ENCODE results near the gene PRPF8. TPM values are rescaled to one million over a fixed set of nuclear protein-coding genes. Genes with fewer than 3 reads are reported as not detected.
"Not testable (repeated sequence)": the region's sequence is repeated elsewhere in the genome, so short reads cannot be mapped to it uniquely, and the experiment has no call there.

PRPF8 gene
- total RNA-seq, 4 donors from 2014 or later: 123 to 413 (median 243) TPM

- H3K36me3 ChIP-seq: no peaks in the 10 kb centered on the region
- no peak overlapping the region for H3K27ac ChIP-seq
- intact Hi-C loops (cut with DNase I; ENCODE audit: low total_unique reads): no loop called here
- H3K9me3 ChIP-seq: no peaks in the 10 kb centered on the region
- no peak for TF ChIP-seq POLR2A (IDR thresholded peaks at IDR 0.05)
- TF ChIP-seq, protein P1, sequence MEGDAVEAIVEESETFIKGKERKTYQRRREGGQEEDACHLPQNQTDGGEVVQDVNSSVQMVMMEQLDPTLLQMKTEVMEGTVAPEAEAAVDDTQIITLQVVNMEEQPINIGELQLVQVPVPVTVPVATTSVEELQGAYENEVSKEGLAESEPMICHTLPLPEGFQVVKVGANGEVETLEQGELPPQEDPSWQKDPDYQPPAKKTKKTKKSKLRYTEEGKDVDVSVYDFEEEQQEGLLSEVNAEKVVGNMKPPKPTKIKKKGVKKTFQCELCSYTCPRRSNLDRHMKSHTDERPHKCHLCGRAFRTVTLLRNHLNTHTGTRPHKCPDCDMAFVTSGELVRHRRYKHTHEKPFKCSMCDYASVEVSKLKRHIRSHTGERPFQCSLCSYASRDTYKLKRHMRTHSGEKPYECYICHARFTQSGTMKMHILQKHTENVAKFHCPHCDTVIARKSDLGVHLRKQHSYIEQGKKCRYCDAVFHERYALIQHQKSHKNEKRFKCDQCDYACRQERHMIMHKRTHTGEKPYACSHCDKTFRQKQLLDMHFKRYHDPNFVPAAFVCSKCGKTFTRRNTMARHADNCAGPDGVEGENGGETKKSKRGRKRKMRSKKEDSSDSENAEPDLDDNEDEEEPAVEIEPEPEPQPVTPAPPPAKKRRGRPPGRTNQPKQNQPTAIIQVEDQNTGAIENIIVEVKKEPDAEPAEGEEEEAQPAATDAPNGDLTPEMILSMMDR (IDR thresholded peaks at IDR 0.05): no peak
- no peak overlapping the region for H3K4me3 ChIP-seq
- no peaks in the 10 kb centered on the region for H3K27me3 ChIP-seq
- DNase-seq: no peak
- no peaks in the 10 kb centered on the region for H3K4me1 ChIP-seq
Measured at GRCh38 chr17:1658100-1658499, 26.6 kb downstream of the PRPF8 start.

- Histone ChIP-seq H3K9me3 (no peaks in the 10 kb centered on the region), H3K27ac (no peak overlapping the region), H3K4me1 (peaks cover 0 to 3% of the 10 kb centered on the region in 2 donors), H3K36me3 (no peaks in the 10 kb centered on the region), H3K4me3 (no peak overlapping the region), H3K27me3 (no peaks in the 10 kb centered on the region)
- DNase-seq: no peak
- TF ChIP-seq, protein P1 (IDR thresholded peaks at IDR 0.05): no peak
- no peak for TF ChIP-seq POLR2A (IDR thresholded peaks at IDR 0.05)
- intact Hi-C loops (cut with DNase I; ENCODE audit: low total_unique reads): no loop called here
Measured at GRCh38 chr17:1653735-1654134, 30.9 kb downstream of the PRPF8 start.

GRCh38 chr17:1652794-1653193, 31.9 kb downstream of the PRPF8 start:
- H3K9me3 ChIP-seq; DNase-seq; H3K4me3 ChIP-seq; H3K36me3 ChIP-seq; H3K27me3 ChIP-seq; intact Hi-C loops (cut with DNase I; ENCODE audit: low total_unique reads); H3K27ac ChIP-seq: not testable (repeated sequence)
- peaks cover 0 to 11% of the 10 kb centered on the region in 2 donors for H3K4me1 ChIP-seq

- TF ChIP-seq, protein P1 (IDR thresholded peaks at IDR 0.05): no peak
- TF ChIP-seq POLR2A (IDR thresholded peaks at IDR 0.05): no peak
- Histone ChIP-seq H3K4me1 (peaks cover 0 to 13% of the 10 kb centered on the region in 2 donors), H3K9me3 (no peaks in the 10 kb centered on the region), H3K4me3 (no peak overlapping the region), H3K27ac (peak overlapping the region in 1 of 2 donors; percentile 9), H3K27me3 (no peaks in the 10 kb centered on the region), H3K36me3 (no peaks in the 10 kb centered on the region)
- intact Hi-C loops (cut with DNase I; ENCODE audit: low total_unique reads): no loop called here
- no peak for DNase-seq
Measured at GRCh38 chr17:1651559-1651844, 33.2 kb downstream of the PRPF8 start.

DNA sequence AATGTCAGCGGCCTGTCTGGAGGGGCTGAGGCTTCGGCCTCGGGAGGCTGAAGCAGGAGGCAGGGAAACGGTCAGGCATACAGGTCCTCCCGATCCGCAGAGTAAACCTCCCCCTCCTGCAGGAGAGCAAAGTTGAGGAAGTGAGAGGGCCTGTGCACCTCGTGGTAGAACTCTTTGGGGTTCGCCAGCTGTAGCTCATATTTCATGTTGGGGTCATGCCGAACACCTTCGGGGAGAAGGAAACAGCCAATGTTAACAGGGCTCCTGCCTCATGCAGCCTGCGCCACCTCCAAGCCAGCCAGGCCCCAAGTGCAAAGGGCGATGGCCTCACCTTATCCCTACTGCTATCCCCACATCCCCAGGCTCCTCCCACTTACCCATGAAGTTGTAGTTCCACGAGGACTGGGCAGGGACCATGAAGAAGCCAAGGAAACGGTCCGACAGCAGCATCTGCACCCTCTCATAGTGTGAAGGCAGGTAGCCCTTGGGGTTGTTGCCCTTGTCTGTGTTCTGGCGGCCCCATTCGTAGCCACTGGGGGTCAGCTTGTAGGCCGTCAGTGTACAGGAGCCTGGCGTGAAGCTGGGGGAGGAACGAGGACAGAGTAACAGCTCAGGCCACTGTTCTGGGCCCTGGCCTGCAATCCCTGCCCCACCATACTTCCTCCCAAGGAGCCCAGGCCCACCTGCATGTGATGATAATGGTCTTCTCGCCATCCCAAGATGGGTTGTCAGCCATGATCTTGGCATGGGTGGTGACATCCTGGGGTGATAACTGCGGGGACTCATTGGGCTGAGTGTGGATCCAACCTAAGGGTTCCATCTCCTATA, 33.7 kb downstream of the PRPF8 start:
- TF ChIP-seq POLR2A (IDR thresholded peaks at IDR 0.05): no peak
- TF ChIP-seq, protein P1 (IDR thresholded peaks at IDR 0.05): no peak
- Histone ChIP-seq H3K4me3 (no peak overlapping the region), H3K36me3 (no peaks in the 10 kb centered on the region), H3K9me3 (no peaks in the 10 kb centered on the region), H3K27ac (peak overlapping the region; percentile 97 to 100), H3K27me3 (no peaks in the 10 kb centered on the region), H3K4me1 (peaks cover 0 to 13% of the 10 kb centered on the region in 2 donors)
- no peak for DNase-seq
- intact Hi-C loops (cut with DNase I; ENCODE audit: low total_unique reads): no loop called here
